ENCODE measurements around the gene B4GALNT2.

DNA sequence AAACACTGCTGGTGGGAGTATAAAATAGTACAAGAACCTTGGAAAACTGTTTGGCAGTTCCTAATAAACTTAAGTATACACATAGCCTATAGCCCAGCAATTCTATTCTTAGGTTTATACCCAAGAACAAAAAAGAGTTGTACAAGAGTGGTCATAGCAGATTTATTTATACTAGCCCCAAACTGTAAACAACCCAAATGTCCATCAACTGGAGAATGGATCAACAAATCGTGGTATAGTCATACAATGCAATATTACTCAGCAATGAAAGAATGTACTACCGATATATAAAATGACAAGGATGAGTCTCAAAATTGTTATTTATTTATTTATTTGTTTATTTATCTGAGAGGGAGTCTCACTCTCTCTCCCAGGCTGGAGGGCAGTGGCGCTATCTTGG is 54.7 kb downstream of the B4GALNT2 start:
- TF ChIP-seq, protein P1, sequence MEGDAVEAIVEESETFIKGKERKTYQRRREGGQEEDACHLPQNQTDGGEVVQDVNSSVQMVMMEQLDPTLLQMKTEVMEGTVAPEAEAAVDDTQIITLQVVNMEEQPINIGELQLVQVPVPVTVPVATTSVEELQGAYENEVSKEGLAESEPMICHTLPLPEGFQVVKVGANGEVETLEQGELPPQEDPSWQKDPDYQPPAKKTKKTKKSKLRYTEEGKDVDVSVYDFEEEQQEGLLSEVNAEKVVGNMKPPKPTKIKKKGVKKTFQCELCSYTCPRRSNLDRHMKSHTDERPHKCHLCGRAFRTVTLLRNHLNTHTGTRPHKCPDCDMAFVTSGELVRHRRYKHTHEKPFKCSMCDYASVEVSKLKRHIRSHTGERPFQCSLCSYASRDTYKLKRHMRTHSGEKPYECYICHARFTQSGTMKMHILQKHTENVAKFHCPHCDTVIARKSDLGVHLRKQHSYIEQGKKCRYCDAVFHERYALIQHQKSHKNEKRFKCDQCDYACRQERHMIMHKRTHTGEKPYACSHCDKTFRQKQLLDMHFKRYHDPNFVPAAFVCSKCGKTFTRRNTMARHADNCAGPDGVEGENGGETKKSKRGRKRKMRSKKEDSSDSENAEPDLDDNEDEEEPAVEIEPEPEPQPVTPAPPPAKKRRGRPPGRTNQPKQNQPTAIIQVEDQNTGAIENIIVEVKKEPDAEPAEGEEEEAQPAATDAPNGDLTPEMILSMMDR (IDR thresholded peaks at IDR 0.05), result no peak
- no peak for TF ChIP-seq POLR2AphosphoS5 (IDR thresholded peaks at IDR 0.05)
